HG03571 (cell line): ENCODE results near the gene KIRREL3.

ENCODE experiments used
- ATAC-seq: cut with Tn5 transposase; IDR thresholded peaks from one replicate; pipeline ENCODE4 v1.9.1; 2021; ENCODE audit not compliant: unreplicated experiment

Gene KIRREL3

DNA sequence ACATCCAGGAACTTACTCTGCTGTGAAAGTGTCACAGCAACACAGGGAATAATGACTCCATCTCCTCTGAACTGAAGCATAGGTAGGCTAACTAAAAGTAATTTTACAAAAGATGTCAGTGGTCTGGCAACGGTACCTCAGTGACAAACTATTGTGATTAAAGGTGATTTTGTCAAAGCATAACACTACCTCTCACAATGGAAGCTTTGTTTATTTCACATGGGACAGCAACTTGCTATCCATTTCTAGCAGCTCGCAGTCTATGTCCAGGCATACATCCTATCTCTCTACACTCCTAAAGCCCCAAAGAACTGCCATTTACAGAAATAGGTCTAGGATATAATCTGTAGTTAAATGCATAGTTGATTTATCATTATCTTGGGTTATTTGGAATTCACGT lies 163.0 kb downstream of the KIRREL3 start:
- ATAC-seq: no peak

DNA sequence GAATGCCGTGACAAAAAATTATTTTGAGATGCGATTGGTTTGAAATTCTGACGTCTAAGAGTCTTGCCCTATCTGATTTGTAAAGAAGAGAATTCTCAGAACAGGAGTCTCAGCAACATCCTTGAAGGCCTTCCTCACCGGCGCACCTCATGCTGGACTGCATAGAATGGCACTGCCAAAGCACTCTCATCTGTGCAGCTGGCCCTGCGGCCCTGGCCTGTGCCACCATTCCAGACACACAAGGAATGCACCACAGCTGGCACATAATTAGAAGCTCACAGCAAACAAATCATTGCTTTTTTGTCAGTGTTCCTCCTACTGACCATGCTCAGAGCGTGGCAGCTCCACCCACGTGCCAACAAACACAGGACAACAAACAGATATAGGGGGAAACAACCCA lies 166.0 kb downstream of the KIRREL3 start:
- ATAC-seq: no peak

DNA sequence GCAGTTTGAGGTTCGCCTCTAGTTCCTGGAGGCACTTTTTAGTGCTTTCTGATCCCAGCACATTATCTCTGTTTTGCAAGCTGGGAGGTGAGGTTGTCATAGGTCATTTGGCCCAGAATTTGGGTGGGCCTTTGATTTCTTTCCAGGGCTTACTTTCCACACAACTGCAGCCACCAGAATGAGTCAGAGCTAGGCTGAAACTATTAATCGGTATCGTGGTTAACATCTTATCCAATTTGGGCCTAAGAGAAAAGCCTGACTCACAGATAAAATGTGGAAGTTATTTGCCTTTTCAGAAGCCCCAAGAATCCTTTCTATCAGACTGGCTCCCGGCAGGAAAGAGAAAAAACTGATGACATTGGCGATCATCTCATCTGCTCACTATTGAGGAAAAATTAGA lies 166.4 kb downstream of the KIRREL3 start:
- ATAC-seq: no peak

DNA sequence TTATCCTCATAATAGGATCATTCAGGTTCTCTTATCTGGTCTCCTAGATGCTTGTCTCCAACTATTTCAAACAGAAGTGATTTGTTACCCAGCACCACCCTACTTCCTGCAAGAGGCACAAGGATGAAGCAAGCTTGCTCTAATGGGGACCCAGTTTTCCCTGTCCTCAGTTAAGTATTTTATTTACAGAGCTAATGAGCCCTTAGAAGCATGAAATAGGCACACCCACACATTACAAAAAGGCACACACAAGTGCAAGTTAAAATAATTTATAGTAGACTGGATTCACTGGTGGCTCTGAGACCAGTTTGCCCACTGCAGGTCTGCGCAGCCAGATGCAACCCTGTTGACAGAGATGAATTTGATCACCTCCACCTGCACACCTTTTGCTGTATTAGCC lies 167.5 kb downstream of the KIRREL3 start:
- no peak for ATAC-seq

DNA sequence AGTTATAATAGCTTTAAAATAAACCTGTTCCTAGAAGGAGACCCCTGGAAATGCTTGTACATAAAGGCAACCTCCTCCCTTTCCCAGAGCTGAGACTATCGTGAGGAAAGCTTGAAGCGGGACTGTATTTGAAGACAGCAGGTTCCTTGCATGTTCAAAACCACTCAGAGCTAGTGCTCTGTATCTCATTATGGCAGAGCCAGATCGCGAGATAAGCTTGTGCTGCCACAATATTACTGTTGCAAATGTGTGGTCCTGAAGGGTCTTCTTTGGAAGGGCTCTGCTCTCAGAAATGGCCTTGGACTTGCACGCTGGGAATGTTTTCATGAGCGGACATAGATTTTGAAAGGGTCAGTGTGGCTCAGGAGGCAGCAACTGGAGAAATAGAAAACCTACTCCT lies 168.2 kb downstream of the KIRREL3 start:
- no peak for ATAC-seq

DNA sequence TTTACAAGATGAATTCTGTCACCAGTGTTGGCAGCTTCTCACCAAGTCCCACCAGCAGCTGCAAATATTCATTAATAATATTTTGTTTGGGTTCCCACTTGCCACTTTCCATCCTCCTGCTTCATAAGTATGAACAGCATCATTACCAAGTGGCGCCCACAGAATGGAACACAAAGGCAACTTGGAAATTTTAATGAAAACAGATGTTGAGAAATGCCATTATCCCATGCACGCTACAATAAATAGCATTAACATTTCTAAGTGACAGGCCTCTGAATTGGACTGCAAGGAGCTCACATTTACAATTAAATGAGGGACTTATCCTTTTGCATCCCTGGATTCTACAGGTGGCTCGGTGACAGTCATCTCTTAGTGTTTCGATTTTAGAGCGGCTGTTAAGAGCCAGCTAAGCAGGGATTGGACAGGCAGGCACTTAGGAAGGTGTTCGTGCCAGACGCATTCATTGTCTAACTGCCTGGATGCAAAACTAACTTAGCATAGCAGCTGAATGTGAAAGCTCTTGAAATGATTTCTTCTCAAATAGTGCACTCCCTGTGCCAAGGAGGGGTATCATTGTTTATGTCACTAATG lies 170.3 kb downstream of the KIRREL3 start:
- no peak for ATAC-seq

DNA sequence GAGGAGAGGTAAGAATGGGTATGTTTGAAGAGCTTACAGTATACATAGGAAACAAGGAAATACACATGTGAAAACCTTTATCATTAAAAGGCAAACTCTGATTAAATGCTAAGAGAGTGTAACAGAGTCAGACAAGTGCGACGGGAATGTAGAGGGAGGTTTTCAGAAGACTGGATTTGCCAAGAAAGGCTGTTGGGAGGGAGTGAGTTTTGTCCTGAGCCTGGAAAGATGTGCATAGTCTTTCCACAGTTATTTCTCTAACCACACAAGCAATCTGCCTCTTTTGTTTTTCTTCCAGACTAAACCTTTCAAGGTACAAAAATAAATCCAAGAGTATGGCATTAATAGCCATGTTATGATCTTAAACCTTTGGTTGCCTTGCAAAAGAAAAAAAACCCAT lies 170.9 kb downstream of the KIRREL3 start:
- no peak for ATAC-seq

DNA sequence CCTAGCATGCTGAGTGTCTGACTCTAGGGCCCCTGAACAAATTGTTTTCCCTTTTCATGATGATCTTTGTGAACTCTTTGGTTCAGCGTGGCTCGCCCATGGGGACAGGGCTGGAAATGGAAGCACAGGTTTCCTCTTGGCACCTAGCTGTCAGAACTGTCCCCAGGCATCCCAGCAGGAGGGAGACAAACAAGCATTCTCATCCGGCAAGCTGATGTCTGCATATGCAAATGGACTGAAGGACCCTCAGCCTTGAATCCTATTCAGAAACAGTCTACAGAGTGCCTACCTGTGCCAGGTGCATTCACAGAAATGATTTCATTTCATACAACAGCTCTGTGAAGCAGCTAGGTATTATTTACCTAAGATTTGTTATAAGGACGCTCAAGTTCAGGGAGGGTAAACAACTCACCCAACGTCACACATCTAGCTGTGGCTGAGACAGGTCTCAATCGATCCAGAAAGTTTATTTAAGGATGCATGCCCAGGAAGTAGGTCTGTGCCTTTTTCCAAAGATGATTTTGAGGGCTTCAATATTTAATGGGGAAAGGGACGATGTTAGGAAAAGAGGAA lies 176.4 kb downstream of the KIRREL3 start:
- no peak for ATAC-seq

DNA sequence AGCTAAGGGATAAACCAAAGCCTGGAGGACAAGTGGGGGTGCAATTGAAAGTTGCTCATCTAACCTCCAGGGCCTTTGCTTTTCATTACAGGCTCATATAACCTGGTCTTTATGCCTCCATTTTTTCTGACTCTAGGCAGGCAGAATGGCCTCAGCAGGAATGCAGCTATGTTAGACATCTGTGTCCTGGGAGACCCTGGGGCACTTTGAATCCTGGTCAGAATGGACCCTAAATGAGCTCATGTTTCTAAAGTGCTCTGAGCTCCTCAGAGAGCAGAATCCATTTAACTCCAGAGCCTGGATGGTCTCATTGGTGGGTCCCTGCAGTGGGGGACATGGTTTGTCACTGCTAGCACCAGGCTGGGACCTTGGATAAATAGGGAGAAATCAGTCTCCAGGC lies 177.3 kb downstream of the KIRREL3 start:
- no peak for ATAC-seq

DNA sequence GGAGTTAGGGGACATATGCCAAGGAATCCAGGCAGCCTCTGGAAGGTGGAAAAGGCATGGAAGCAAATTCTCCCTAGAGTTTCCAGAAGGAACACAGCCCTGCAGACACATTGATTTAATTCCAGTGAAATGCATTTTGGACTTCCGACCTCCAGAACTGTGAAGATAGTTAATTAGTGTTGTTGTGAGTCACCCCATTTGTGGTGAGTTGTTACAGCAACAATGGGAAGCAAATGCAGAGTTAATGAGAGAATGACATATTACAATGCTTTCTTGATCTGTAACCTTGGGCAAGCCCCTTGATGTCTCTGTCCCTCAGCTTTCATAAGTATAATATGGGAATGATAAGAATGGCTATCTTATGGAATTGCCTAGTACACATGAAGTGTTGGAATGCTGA lies 178.7 kb downstream of the KIRREL3 start:
- no peak for ATAC-seq

DNA sequence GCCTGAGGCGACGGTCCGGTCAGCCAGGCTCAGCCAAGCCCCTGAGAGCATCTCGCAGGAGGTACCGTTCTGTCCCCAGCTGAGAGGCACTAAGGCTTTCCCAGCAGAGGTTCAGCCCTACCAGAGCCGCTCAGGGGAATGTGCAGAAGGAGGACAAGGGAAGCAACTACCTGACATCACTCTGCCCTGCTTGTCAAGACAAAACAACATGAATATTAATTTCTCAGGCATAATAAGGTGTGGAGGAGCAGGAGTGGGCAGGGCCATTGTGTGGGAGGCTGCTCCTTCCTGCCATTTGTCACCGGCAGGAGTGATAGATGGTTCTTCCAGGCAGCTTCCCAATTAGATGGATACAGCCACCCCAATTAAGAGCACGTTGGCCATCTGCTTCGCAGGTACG lies 181.4 kb downstream of the KIRREL3 start:
- ATAC-seq: no peak

DNA sequence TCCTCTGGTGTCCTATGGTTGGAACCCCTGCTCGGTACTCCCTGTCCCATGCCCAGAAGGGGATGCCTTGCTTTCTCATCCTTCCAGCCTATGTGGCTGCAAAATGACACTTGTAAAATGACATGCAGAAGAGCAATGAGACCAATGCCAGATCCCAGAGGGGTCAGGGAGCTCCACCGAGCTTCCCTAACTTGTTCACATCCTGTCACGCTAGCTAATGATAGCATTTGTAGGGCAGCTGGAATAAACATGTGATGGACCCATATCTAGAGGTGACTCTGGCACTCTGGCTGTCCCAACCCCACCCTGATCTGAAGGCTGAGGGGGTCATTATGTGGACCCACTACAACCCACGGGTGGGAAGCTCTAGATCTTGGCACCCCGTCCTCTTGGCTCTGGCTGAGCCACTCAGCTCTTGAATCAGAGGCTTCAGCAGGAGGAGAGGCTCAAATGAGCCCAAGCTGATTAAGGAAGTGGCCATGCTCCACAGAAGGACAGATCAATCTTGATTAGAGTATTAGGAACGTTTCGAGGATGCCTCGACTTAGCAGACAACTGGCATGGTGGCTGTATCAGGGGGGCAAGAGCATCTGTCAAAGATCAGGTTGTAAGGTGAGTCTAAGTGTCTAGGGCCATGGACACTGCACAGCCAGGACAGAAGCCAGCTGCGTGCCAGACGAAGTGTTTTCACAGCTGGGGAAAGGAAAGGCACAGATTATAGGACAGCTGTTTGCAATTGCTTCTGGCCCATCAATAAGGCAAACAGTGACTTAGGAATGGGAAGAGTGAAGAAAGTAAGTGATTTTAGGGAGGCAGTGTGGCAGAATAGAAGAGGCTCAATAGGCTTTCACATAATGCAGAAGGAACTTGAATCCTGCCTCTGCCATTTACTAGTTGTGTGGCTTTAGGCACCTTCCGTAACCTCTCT lies 182.8 kb downstream of the KIRREL3 start:
- no peak for ATAC-seq

DNA sequence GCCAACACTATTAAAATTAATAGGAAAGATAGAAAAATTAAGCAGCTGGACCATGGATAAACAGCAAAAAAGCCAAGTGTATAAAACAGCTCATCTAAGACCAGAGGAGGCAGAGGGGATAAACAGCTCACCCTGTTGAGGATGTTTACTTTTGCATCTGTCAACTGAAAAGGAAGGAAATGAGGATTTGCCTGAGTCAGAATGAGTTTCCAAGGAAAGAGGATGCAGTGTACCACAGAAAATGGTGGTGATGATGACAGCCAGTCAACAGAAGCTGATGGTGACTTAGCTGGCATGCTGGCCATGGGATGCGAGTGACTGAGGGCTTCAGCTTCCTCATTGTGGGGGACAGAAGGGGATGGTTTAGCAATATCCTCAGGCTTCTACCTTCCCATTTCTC lies 183.5 kb downstream of the KIRREL3 start:
- ATAC-seq: no peak

DNA sequence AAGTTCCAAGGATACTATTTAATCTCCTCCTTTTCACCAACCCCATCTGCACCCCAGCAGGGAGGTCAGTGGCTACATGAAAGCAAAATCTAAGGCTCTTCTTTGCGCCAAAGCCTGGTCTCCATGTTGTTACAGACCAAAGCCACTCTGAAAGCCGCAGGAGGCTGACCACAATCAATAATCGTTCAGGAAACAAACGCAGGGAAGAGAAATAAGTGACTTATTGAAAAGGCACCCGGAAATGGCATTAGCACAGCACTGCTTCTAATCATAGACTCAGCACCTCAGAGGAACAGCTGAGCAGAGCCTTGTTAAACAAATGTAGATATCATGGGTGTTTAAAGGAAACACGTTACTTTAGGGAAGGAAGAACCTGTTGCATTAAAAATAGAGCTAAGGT lies 183.9 kb downstream of the KIRREL3 start:
- no peak for ATAC-seq

DNA sequence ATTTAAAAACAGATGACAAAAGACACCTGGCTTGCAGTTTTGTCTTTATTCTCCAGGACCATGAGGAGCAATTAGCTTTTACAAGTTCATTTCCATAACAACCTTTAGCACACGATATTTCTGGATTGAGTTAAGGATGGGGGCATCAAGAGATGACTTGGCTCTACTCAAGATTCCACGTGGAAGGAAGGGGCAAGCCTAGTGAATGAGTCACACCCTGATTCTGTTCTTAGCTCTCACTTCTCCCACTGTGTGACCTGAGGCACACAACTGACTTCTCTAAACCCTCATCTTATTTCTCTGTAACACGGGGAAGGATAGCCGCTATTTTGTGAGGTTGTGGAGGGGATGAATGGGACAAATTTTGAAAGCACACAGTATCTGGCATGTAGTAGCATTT lies 185.5 kb downstream of the KIRREL3 start:
- no peak for ATAC-seq

DNA sequence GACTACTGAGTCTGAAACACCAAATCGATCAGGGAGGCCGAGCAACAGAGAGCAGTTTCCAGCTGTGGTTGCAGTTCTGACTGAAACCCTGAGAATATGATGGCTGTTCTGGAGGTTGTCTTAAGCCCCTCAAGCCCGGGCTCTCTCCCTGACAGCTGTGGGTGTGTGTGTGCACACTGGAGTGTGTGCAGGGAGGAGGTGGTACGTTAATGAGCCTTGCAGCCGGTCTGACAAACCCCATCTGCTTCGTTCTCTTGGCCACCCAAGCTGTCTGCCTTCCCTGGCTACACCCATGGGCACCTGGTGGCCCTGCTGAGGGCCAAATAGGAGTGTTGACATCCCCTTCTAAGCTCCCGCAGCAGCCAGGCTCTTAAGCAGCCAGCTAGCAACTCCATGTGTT lies 189.8 kb downstream of the KIRREL3 start:
- no peak for ATAC-seq

DNA sequence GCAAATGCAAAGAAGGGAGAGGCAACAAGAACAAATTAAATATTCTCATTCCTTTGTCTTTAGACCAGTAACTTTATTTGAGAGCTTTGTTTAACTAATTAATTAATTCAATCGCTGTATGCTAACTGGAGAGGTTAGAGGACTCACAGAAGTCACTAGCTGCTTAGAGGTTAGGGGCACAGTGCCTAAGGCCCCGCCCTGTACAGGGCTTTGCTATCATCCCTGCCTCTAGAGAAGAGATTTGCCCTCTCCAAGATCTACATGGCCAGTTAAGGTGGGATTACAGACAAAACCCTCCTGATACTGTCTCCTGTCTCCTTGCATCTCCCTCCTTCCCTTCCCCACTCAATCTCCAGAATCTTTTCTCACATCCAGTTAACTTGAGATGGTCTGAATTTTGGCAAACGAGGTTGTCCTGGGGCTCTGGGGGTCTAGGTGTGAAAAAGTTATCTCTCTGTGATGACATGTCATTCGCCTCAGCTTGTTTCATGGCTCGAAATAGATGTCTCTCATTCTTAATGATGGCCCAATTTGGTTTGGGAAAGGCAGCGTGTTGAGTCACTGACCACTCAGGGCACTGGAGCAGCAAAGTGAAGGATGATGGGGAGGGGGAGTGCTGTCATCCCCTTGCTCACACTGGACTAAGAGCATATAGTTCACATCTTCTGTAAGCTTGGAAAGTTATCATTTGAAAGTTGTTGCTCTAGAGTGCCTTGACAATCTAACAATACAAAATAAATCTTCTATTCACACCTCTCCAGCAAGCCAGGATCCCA lies 190.9 kb downstream of the KIRREL3 start:
- no peak for ATAC-seq

DNA sequence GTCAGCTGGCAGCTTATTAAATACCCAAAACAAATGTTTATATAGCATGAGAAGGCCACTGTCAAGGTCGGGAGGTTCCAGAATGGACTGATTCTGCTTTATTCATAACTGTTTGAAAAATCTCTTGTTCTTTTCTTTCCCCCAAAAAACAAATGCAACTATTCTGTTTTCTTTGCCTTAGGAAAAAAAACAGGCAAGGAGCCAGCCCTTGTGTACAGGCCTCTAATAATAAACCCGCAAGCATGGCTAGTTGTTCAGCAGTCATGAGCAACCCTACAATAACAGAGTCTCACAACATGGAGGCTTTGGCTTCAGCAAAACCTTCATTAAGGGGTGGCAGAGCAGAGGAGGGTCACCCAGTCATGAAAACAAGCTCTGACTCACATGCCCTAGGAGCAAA lies 191.7 kb downstream of the KIRREL3 start:
- no peak for ATAC-seq

DNA sequence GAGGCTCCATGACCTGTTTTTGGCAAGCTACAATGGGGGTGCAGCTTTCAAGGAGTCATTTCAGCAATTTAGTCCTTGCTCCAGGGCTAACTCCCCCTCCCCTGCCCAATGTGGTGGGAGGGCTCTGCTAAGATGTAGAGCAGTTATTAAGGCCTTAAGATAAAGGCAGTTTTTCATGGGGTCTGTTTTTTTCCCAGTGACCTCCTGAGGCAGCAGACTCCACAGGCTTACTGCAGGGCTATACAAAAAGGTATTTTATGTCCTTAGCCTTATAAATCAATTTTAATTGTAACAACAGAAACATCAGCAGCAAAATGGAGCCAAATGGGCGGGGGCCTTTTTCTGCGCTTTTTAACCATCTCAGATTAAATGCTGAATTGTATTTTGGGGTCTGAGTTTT lies 192.3 kb downstream of the KIRREL3 start:
- no peak for ATAC-seq

DNA sequence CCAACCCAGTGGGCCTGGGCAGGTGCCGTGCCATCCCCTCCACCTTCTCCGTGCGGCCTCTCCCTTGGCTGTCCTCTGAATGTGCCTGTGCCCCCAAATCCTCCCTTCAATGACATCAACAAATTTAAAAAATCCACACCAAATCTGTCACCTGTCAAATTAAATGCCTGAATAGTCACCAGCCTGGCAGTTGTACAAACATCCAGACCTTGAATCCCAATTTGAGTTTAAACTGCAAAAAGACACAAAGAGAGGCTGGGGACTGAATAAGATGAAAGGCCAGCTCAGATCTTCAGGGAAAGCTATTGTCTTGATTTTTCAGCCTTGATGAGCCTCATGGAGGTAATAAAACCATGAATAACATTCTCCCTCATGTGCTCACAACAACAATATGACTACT lies 194.7 kb downstream of the KIRREL3 start:
- ATAC-seq: no peak

DNA sequence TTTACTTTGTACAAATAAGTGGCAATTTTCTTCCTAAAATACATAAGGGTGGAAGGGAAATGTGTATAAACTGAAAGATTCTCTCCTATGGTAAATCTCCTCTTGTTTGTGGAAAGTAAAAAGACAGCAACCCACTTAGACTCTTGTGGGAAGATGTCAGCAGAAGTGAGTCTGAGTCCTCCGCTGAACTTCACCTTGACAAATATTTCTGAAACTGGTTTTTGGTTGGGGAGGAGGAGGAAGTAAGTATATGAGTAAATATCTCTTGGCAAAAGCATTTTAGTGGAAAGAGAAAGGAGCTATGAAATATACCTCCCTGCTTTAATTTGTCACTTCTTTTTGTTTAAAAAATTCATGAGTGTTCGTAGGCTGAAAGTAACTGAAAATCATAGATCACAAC lies 196.2 kb downstream of the KIRREL3 start:
- ATAC-seq: no peak

DNA sequence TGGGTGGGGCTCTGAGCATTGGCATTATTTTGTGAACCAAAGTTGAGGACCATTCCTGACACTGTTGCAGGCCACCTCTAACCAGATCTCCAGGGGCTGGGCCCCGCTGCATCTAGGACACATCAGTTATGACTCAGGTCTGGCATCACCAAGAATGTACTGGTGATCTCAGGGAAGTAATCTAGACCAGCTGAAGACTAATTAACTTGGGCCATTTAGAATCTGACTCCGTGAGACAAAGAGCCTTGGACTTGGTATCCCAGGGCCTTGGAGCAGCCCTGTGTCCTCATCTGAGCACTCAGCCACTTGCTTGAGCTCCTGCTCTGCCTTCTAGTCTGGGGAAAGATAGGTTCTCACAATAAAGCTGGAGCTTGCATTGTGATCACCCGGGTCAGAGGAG lies 200.6 kb downstream of the KIRREL3 start:
- no peak for ATAC-seq
